Measurements from ENCODE around the gene ATP8B3. TPM values are rescaled to one million over a fixed set of nuclear protein-coding genes. Genes with fewer than 3 reads are reported as not detected.

The ATP8B3 gene
- total and polyA plus RNA-seq, 2 of the 13 experiments (the other 11 are each of a cell fraction or from before 2014, with no cell fraction given): 2.6 to 5.9 TPM

MicroRNA genes within 50 kb of the gene (microRNA counts, 767-probe panel; counts per million panel counts)
- microRNA hsa-miR-1909-3p: not detected

Small RNA genes lying within 50 kb of the gene (microRNA-seq; reads per million reads assigned to microRNA genes)
- 2.7 reads per million, percentile 17 among the genes with 10 or more reads in this experiment for gene MIR1909

Other genes starting within 250 kb of the ATP8B3 start
- 10.2 and 17.1 TPM in 2 replicates for gene MEX3D, start 244.0 kb downstream of the ATP8B3 start, total RNA-seq (2016; rRNA removed; fragmentation: Illumina TruSeq; extraction: Trizol)
- 3.6 and 5.8 TPM in 2 replicates for gene MEX3D, start 244.0 kb downstream of the ATP8B3 start, polyA plus RNA-seq (2011; rRNA removed)
- gene MBD3, start 219.4 kb downstream of the ATP8B3 start, total RNA-seq (2016; rRNA removed; fragmentation: Illumina TruSeq; extraction: Trizol): 58.9 and 76.9 TPM in 2 replicates
- 21.2 and 32.4 TPM in 2 replicates for gene MBD3, start 219.4 kb downstream of the ATP8B3 start, polyA plus RNA-seq (2011; rRNA removed)
- gene UQCR11, start 206.8 kb downstream of the ATP8B3 start, total RNA-seq (2016; rRNA removed; fragmentation: Illumina TruSeq; extraction: Trizol): 214 and 216 TPM in 2 replicates
- 111 and 125 TPM in 2 replicates for gene UQCR11, start 206.8 kb downstream of the ATP8B3 start, polyA plus RNA-seq (2011; rRNA removed)
- gene TCF3, start 159.7 kb downstream of the ATP8B3 start, total RNA-seq (2016; rRNA removed; fragmentation: Illumina TruSeq; extraction: Trizol): 38.0 and 53.2 TPM in 2 replicates
- gene TCF3, start 159.7 kb downstream of the ATP8B3 start, polyA plus RNA-seq (2011; rRNA removed): 51.4 and 52.0 TPM in 2 replicates
- gene ONECUT3, start 58.8 kb downstream of the ATP8B3 start, total RNA-seq (2016; rRNA removed; fragmentation: Illumina TruSeq; extraction: Trizol): not detected in 2 replicates
- gene ONECUT3, start 58.8 kb downstream of the ATP8B3 start, polyA plus RNA-seq (2011; rRNA removed): under 0.01 and 0.01 TPM in 2 replicates
- 3.0 and 5.0 TPM in 2 replicates for gene REXO1, start 36.2 kb upstream of the ATP8B3 start, total RNA-seq (2016; rRNA removed; fragmentation: Illumina TruSeq; extraction: Trizol)
- 11.2 and 13.0 TPM in 2 replicates for gene REXO1, start 36.2 kb upstream of the ATP8B3 start, polyA plus RNA-seq (2011; rRNA removed)
- 6.2 and 6.7 TPM in 2 replicates for gene KLF16, start 51.3 kb upstream of the ATP8B3 start, total RNA-seq (2016; rRNA removed; fragmentation: Illumina TruSeq; extraction: Trizol)
- gene KLF16, start 51.3 kb upstream of the ATP8B3 start, polyA plus RNA-seq (2011; rRNA removed): 3.5 and 4.7 TPM in 2 replicates
- 27.9 and 40.8 TPM in 2 replicates for gene ABHD17A, start 73.2 kb upstream of the ATP8B3 start, total RNA-seq (2016; rRNA removed; fragmentation: Illumina TruSeq; extraction: Trizol)
- gene ABHD17A, start 73.2 kb upstream of the ATP8B3 start, polyA plus RNA-seq (2011; rRNA removed): 27.7 and 44.6 TPM in 2 replicates
- 2.0 and 3.5 TPM in 2 replicates for gene ADAT3, start 93.1 kb upstream of the ATP8B3 start, total RNA-seq (2016; rRNA removed; fragmentation: Illumina TruSeq; extraction: Trizol)
- 0.95 and 1.4 TPM in 2 replicates for gene ADAT3, start 93.1 kb upstream of the ATP8B3 start, polyA plus RNA-seq (2011; rRNA removed)
- 10.8 and 13.7 TPM in 2 replicates for gene SCAMP4, start 93.1 kb upstream of the ATP8B3 start, total RNA-seq (2016; rRNA removed; fragmentation: Illumina TruSeq; extraction: Trizol)
- gene SCAMP4, start 93.1 kb upstream of the ATP8B3 start, polyA plus RNA-seq (2011; rRNA removed): 10.7 and 12.8 TPM in 2 replicates
- 29.7 and 53.8 TPM in 2 replicates for gene CSNK1G2, start 128.9 kb upstream of the ATP8B3 start, total RNA-seq (2016; rRNA removed; fragmentation: Illumina TruSeq; extraction: Trizol)
- 72.5 and 88.4 TPM in 2 replicates for gene CSNK1G2, start 128.9 kb upstream of the ATP8B3 start, polyA plus RNA-seq (2011; rRNA removed)
- 28.1 and 30.9 TPM in 2 replicates for gene BTBD2, start 203.4 kb upstream of the ATP8B3 start, total RNA-seq (2016; rRNA removed; fragmentation: Illumina TruSeq; extraction: Trizol)
- 45.3 and 45.6 TPM in 2 replicates for gene BTBD2, start 203.4 kb upstream of the ATP8B3 start, polyA plus RNA-seq (2011; rRNA removed)
- gene MKNK2, start 239.0 kb upstream of the ATP8B3 start, total RNA-seq (2016; rRNA removed; fragmentation: Illumina TruSeq; extraction: Trizol): 35.5 and 44.9 TPM in 2 replicates
- 112 and 129 TPM in 2 replicates for gene MKNK2, start 239.0 kb upstream of the ATP8B3 start, polyA plus RNA-seq (2011; rRNA removed)